ENCODE measurements around the gene CTSE.
"Not testable (repeated sequence)": the region's sequence is repeated elsewhere in the genome, so short reads cannot be mapped to it uniquely, and the experiment has no call there.

Gene CTSE

DNA sequence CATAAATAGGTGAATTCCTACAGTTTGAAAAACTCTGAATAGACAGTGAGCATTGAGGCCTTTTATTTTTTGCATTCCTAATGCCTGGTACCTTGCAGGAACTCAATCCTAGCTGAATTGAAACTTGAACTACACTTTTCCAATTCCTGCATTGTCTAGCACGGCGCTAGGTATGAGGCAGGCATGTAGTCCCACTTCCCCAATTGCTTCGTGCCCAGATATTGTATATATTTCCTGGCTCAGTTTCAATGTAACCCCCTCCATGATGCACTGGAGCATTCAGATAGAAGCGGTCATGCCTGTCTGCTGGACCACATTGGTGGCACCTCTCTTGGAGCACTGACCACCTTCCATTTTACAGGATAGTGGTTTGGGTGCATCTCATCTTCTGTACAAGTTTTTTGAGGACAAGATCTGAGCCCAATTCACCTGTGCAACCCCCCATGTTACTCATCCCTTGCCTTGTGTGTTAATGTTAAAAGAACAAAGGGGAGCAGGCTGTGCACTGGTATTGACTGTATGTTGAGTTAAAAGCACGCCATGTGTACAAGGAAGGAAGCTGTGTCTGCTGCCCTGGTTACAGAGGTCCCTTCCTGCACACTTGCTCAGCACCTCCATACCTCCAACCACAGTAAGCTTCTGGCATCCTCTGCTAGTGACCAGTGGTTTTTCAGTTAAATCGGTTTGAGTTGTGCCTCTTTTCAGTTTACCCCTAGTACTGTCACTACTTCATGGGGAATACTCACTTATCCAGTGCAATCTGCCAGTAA lies 10.5 kb downstream of the CTSE start:
- DNase-seq = peak in 1 of 2 donors; percentile 25

- DNase-seq = peak; percentile 57 to 98
These were observed 11.4 kb downstream of the CTSE start for GRCh38 chr1:206012086-206012859.

GRCh38 chr1:206011057-206011456 lies 12.6 kb downstream of the CTSE start:
- no peak for DNase-seq

GRCh38 chr1:206010060-206010459 lies 13.6 kb downstream of the CTSE start:
- no peak for DNase-seq

DNA sequence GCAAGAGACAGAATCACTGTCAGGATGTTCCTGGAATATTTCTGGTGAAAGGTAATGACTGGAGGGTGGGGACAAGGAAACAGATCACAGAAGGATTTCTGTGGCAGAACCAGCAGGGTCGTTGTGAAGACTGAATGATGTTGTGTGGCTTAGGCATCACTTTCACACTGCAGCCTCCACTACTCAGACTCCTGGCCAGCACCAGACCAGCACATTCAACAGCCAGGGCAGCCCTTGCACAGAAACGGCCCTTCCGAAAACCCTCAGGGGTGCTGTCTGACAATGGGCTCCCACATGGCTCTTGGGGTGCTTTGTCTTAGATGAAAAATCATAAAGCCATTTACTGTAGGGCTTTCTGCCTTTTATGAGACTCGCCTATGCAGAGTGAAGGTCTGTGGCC lies 16.7 kb downstream of the CTSE start:
- no peak for DNase-seq

GRCh38 chr1:206005778-206006180 lies 17.9 kb downstream of the CTSE start:
- DNase-seq = peak in 1 of 2 donors; percentile 38

DNA sequence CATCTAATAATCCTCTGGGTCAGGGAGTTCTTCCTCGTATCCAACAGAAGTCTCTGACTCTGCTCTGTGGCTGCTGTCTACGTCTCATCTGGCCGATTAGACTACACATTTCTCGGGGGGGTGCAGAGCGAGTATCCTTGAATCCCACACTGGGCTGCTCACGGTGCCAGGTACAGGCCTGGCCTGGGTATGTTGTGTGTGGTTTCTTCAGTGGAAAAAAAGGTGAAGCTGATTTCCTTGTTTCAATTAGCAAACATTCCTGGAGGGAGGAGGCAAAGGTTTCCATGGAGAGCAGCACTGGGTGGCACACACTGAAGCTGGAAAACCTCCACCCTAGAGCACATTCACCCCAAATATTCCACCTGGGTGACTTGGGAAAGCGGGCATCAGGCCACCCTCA lies 18.5 kb downstream of the CTSE start:
- DNase-seq = no peak

GRCh38 chr1:206004826-206005225 lies 18.9 kb downstream of the CTSE start:
- no peak for DNase-seq

GRCh38 chr1:206003854-206004800 lies 19.6 kb downstream of the CTSE start:
- no peak for DNase-seq

GRCh38 chr1:206002871-206003801 lies 20.6 kb downstream of the CTSE start, which contains the start of gene RAB7B:
RAB7B (minus strand) TSS chr1:206003395; CDS start chr1:205994135, 9,260 bp downstream.
- DNase-seq = peak; percentile 19 to 31

DNA sequence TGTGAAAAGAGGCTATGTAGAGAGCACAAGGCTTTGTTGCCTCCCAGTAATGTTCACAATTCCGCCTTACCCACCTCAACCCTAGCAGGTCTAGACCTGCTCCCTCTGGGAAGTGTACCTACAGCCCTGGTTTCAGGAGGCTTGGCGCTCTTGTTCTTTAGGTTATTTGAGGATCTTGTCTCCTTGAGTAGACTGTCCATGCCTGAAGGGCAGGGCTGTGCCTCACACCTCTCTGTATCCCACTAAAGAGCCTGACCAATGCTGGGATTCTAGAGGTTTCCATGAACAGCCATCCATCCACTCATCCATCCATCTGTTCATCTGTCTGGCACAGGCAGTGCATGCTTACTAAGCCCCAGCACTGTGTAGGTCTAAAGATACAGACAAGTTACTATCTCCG lies 21.5 kb downstream of the CTSE start:
- DNase-seq = no peak

DNA sequence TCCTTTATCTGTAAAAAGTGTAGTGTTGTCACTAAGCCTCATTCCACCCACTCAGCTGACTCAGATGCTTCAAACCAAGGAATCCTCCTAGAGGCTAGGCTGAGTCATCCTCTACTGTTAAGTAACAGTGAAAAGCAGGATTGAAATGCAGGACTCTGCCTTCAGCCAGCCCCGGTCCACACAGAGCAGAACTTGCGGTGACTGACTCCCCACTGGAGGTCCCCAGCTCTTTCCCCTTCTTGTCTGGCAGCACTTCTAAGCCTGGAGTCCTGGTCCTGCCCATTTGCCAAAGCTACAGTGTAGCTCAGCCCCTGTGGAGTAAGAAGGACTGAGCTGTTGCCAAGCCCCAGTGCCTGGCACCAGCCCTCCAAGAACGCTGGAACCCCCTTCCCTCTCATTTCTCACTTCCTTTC lies 22.2 kb downstream of the CTSE start:
- DNase-seq = peak; percentile 32 to 56

DNA sequence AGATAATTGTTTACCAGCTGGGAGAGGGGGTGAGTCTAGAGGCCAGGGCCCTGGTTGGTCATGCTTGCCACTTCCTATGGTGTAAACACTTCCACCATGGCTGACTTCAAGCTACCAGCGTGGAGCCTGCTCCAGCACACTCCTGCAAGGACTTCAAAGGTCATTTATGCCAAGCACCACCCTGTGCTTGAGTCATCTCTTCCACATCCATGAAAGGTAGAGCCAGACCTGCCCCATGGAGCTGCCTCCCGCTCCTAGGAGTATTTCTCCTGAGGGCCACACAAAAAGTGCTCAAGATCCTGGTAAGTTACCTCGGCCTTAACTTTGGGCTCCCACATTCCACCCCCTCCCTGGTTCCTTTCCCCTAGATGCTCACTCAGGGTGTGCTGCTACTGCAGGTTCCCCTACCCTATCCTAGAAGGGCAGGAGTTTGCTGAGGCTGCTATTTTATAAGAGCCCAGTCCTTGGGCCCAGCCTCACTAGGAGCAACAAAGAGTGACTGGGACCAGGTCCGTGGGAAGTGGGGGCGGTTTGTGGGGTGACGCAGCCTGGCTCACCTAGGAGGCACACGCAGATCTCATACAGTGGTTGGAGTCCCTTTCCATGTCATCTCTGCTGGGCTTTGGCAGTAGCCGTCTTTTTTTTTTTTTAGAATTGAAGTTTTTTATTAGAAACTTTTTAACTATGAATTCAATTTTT lies 22.9 kb downstream of the CTSE start:
- no peak for DNase-seq

DNA sequence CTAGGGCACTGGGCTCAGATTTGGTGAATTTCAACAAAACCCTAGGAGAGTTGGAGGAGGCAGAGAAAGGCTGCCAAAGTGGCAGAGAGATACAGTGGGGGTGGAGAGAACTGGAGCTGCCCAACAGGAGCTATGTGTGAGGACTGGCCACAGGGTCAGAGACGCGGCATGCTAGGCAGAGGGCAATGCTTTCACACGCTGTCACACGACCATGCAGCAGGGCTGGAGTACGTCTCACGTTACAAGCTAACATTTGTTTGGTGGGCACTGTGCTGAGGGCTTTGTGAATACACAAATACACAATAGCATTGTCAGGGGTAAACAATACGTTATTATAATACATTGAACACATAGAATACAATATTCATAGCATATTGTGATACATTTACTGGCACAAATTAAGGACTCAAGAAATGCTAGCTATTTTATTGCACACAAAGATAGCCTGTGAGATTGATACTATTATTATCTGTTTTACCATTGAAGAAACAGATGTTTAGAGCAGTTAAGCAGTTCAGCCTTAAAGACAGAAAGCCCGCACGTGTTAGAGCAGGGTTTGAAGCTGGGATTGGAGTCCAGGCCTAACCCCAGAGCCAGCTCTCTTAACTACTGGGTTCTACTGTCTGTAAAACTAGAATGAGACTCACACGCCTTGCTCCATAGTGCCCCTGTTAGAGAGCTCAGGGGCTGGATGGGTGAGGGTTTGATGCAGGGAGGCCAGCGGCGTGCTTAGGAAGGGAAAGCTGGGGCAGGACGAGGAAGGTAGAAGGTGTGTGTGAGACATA lies 25.0 kb downstream of the CTSE start:
- no peak for DNase-seq

GRCh38 chr1:205996641-205997040 lies 27.1 kb downstream of the CTSE start:
- not testable (repeated sequence) for DNase-seq

DNA sequence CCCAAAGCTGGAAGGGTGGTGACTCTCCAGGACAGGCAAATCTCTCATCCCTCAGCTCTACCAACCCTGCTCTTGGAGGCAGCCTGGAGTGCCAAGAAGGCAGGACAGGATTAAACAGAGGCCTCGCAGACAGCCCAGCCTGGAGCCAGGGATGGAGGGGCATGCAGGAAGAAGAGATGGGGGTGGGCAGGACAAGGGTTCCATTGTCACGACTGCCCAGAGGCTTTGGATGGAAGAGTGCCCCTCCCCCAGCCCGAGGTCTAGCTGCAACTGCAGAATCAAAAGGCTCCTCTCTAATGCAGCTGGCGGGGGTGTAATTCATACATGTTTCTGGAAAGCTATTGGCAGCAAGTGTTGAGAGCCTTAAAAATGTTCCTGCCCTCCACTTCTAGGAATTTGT lies 29.3 kb downstream of the CTSE start:
- no peak for DNase-seq

GRCh38 chr1:205993068-205993467 lies 30.6 kb downstream of the CTSE start:
- DNase-seq = no peak

GRCh38 chr1:205992218-205992882 lies 31.3 kb downstream of the CTSE start:
- DNase-seq = no peak

DNA sequence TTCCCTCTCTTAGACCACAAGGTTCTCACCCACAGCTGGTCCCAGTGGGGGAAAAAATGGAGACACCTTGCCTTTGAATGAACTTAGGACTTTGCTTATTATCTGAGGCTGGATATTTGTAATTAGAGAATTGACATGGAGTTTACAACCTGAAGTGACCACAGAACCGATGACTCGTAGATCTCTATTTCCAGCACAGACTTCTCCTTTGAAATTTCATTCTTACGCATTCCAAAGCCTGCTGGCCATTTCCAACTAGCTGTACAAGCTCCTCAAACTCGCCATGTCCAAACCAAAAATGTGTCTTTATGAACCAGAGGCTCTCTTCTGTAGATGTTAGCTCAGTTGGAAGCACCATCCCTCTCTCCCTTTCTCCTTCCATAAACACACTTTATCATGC lies 32.5 kb downstream of the CTSE start:
- DNase-seq = no peak

DNA sequence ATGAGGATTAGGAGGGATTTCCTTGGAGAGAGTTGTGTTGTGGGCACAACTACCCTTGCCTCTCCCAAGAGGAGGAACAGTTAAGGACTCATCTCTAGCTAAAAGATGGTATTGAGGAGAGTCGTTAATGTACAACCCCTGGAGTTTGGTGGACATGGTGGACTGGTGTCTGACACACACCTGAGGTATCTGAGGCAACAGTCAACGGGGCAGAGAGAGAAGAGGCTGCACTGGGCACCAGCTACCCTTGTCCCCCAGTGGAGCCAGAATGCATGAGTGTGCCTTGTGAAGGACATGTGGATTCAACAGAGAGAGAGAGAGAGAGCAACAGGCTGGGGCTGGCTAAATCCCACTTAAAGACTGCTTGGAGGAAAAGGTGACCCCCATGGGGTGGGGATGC lies 33.5 kb downstream of the CTSE start:
- DNase-seq = no peak

All from bone marrow (tissue), 2 donors.